Ovary (tissue), 9 donors: Measurements from ENCODE around the gene TMEM272. TPM values are rescaled to one million over a fixed set of nuclear protein-coding genes. Genes with fewer than 3 reads are reported as not detected.

ENCODE experiments used
- DNase-seq, 5 donors: peaks; one replicate each; pipeline ENCODE4 v3.0.0-alpha.2; 2019 to 2020
- H3K27ac ChIP-seq, 2 donors: fragments of 200-600 bp; one replicate each; pipeline versions ENCODE4 v1.5.1 to v1.8.0; 2019 to 2022
- H3K27me3 ChIP-seq: fragments of 200-600 bp; one replicate; pipeline ENCODE4 v1.8.0; 2022
- H3K36me3 ChIP-seq: fragments of 200-600 bp; sonication (generic); one replicate; pipeline ENCODE4 v1.5.1; 2019
- H3K4me1 ChIP-seq: one replicate; pipeline ENCODE4 v1.8.1; 2013; ENCODE audit warnings: mild to moderate bottlenecking, moderate library complexity; ENCODE audit not compliant: insufficient read depth
- H3K4me3 ChIP-seq: fragments of 200-600 bp; sonication (generic); one replicate; pipeline ENCODE4 v1.5.1; 2017
- H3K9me3 ChIP-seq, 2 donors: fragments of 200-600 bp in 1 of 2; sonication (generic) in 1 of 2; one replicate each; pipeline versions ENCODE4 v1.5.1 to v1.8.1; 2013 to 2019; ENCODE audit warnings: mild to moderate bottlenecking in 1 of 2, moderate library complexity in 1 of 2
- CTCF ChIP-seq, 3 donors: fragments of 450-650 bp in 2 of 3; fragments of 200-600 bp in 1 of 3; IDR thresholded peaks; one replicate each; pipeline versions ENCODE4 v1.5.1 to v1.8.0; 2016 to 2022; ENCODE audit warnings: antibody characterized with exemption in 3 of 3, mild to moderate bottlenecking in 1 of 3
- EP300 ChIP-seq: sonication (generic); formaldehyde crosslinking; IDR thresholded peaks from one replicate; pipeline ENCODE4 v1.6.1; 2017; ENCODE audit warnings: antibody characterized with exemption
- POLR2A ChIP-seq: fragments of 450-650 bp; IDR thresholded peaks from one replicate; pipeline ENCODE4 v1.6.1; 2017; ENCODE audit warnings: antibody characterized with exemption, mild to moderate bottlenecking, moderate library complexity
- WGBS, 3 donors: extraction: QIAGEN DNeasy Blood & Tissue Kit in 1 of 3; methylation state at CpG; one replicate each; pipeline versions ENCODE4 v1.1.5 to v1.1.7; 2013 to 2017; 5-methylcytosine and 5-hydroxymethylcytosine counted together
- intact Hi-C, 4 donors: fragments of 100-400 bp; cut with DNase I; formaldehyde crosslinking; loops; one replicate each; pipeline versions ENCODE4 v1.11.0 to v1.15.1; 2022 to 2023
- polyA plus RNA-seq, 2 donors: library from polyadenylated mRNA; stranded (reverse); fragments of 200-250 nt in 1 of 2; fragments of 350-450 nt in 1 of 2; fragmentation: Illumina TruSeq in 1 of 2; extraction: RNeasy Lipid Tissue Mini Kit (QIAGEN cat#74804) in 1 of 2; gene quantifications; one replicate each; pipeline ENCODE4 v1.2.3, GENCODE V29; 2013 to 2014
- total RNA-seq, 7 donors: library from RNA; depleted of rRNA in 2 of 7; stranded (reverse); fragments of >200 nt in 2 of 7; fragmentation: NEBNext Ultra II Directional in 3 of 7; extraction: Animal tissue kit (Norgen Biotek cat#: 25700) in 3 of 7; gene quantifications; one replicate each; pipeline versions ENCODE4 v1.1.0 to v1.2.4, GENCODE V29; 2016 to 2023
- donor health status: DM: no; HTN: no; CAD: no; lungs with moderate emphysema.
- donor health status: DM: no; HTN: no; CAD: no.
- donor health status: Bipolar disorder and iron deficiency.
- donor health status: DM: yes; HTN: yes; CAD: no.
- donor health status: DM: no; HTN: no; CAD: no.
- donor health status: DM: yes; HTN: yes; CAD: no.

TMEM272 gene
- total and polyA plus RNA-seq, 9 donors: 0.05 to 0.28 (median 0.11) TPM; not detected in 2

GRCh38 chr13:51843529-51843928 is 1.4 kb downstream of the TMEM272 start:
- no peak for DNase-seq
- TF ChIP-seq POLR2A (no peak), EP300 (no peak), CTCF (IDR thresholded peaks at IDR 0.05) (no peak)
- H3K27ac ChIP-seq: no peak overlapping the region
- no peak overlapping the region for H3K4me3 ChIP-seq
- no peaks in the 10 kb centered on the region for H3K27me3 ChIP-seq
- no peaks in the 10 kb centered on the region for H3K9me3 ChIP-seq
- 61 to 84% (median 82%) methylated on average over 3 of the region's 3 CpGs for WGBS, 3 donors
- H3K4me1 ChIP-seq: no peaks in the 10 kb centered on the region
- intact Hi-C loops: no loop called here
- no peaks in the 10 kb centered on the region for H3K36me3 ChIP-seq

- no peak for DNase-seq
- Histone ChIP-seq H3K4me1 (no peaks in the 10 kb centered on the region), H3K4me3 (no peak overlapping the region), H3K27ac (no peak overlapping the region), H3K9me3 (no peaks in the 10 kb centered on the region), H3K36me3 (no peaks in the 10 kb centered on the region), H3K27me3 (no peaks in the 10 kb centered on the region)
- no peak for TF ChIP-seq POLR2A
- no peak for TF ChIP-seq CTCF (IDR thresholded peaks at IDR 0.05)
- TF ChIP-seq EP300: no peak
- intact Hi-C loops: no loop called here
- WGBS, 3 donors: 80 to 84% (median 82%) methylated on average over 6 of the region's 6 CpGs
These were observed 3.2 kb downstream of the TMEM272 start for GRCh38 chr13:51841732-51842131.

- H3K27ac ChIP-seq: no peak overlapping the region
- H3K27me3 ChIP-seq: no peaks in the 10 kb centered on the region
- no peaks in the 10 kb centered on the region for H3K9me3 ChIP-seq
- intact Hi-C loops: no loop called here
- DNase-seq: no peak
- TF ChIP-seq EP300 (no peak), POLR2A (no peak), CTCF (IDR thresholded peaks at IDR 0.05) (no peak)
- no peak overlapping the region for H3K4me3 ChIP-seq
- H3K36me3 ChIP-seq: no peaks in the 10 kb centered on the region
- H3K4me1 ChIP-seq: no peaks in the 10 kb centered on the region
- 82 to 86% (median 85%) methylated on average over 6 of the region's 6 CpGs for WGBS, 3 donors
These were observed 4.1 kb downstream of the TMEM272 start for GRCh38 chr13:51840917-51841316.

GRCh38 chr13:51839711-51840540 is 5.1 kb downstream of the TMEM272 start:
- Histone ChIP-seq H3K27me3 (no peaks in the 10 kb centered on the region), H3K4me1 (no peaks in the 10 kb centered on the region), H3K27ac (no peak overlapping the region), H3K4me3 (no peak overlapping the region), H3K36me3 (no peaks in the 10 kb centered on the region), H3K9me3 (no peaks in the 10 kb centered on the region)
- TF ChIP-seq POLR2A (no peak), CTCF (IDR thresholded peaks at IDR 0.05) (no peak), EP300 (no peak)
- WGBS, 3 donors: 91 to 94% (median 94%) methylated on average over 10 of the region's 10 CpGs
- no peak for DNase-seq
- intact Hi-C loops: loop anchor here in 2 of 4 donors (10.0 kb wide), 1 partner anchor 405 kb away; no protein-coding TSS in a partner anchor
